H1 (cell line): Measurements from ENCODE around the gene CCDC71L. TPM values are rescaled to one million over a fixed set of nuclear protein-coding genes. Genes with fewer than 3 reads are reported as not detected.

Experiments used
- CTCF ChIA-PET: fragments of 300-600 bp; sonication (Branson Sonifier 250); formaldehyde crosslinking; loops from one replicate; lab custom pipeline; 2021; ENCODE audit not compliant: partially characterized antibody; lab: Charles Lee
- POLR2A ChIA-PET: fragments of 300-600 bp; sonication (Branson Sonifier 250); formaldehyde crosslinking; loops from one replicate; lab custom pipeline; 2021; ENCODE audit warnings: inconsistent platforms; ENCODE audit not compliant: partially characterized antibody; lab: Charles Lee
- DNase-seq, 2 experiments: peaks; one replicate each; pipeline versions ENCODE4 v3.0.0 to v3.0.0-alpha.2; 2010 to 2022; ENCODE audit warnings: low spot score in 2 of 2, low read depth in 1 of 2, mixed read lengths in 1 of 2
- FAIRE-seq: peaks from 2 replicates; lab custom pipeline; 2011; peaks lifted over from hg19 to GRCh38; lab: Jason Lieb, UNC
- H2AFZ ChIP-seq: 2 replicates; pipeline ENCODE4 v1.8.1; 2012; ENCODE audit warnings: low read length, inconsistent platforms
- H2AK5ac ChIP-seq: 2 replicates; pipeline ENCODE4 v1.6.1; 2013; ENCODE audit warnings: low read depth, low read length
- H2BK120ac ChIP-seq: replicated peaks from 2 replicates; pipeline ENCODE3; 2013; ENCODE audit warnings: low read depth, low read length, inconsistent platforms
- H2BK12ac ChIP-seq: 2 replicates; pipeline ENCODE4 v1.6.1; 2013; ENCODE audit warnings: low read depth, low read length
- H2BK15ac ChIP-seq: 2 replicates; pipeline ENCODE4 v1.6.1; 2013; ENCODE audit warnings: low read length
- H2BK20ac ChIP-seq: 2 replicates; pipeline ENCODE4 v1.6.1; 2013; ENCODE audit warnings: low read length
- H2BK5ac ChIP-seq: 2 replicates; pipeline ENCODE4 v1.6.1; 2013; ENCODE audit warnings: low read depth, low read length
- H3K14ac ChIP-seq: 2 replicates; pipeline ENCODE4 v1.6.1; 2013; ENCODE audit warnings: inconsistent platforms; ENCODE audit not compliant: insufficient read length
- H3K18ac ChIP-seq: 2 replicates; pipeline ENCODE4 v1.6.1; 2013; ENCODE audit warnings: low read length; ENCODE audit errors: extremely low read depth
- H3K23ac ChIP-seq: 2 replicates; pipeline ENCODE4 v1.6.1; 2013; ENCODE audit warnings: inconsistent platforms; ENCODE audit not compliant: insufficient read length
- H3K23me2 ChIP-seq: 2 replicates; pipeline ENCODE4 v1.6.1; 2013; ENCODE audit warnings: low read depth, low read length
- H3K27ac ChIP-seq: 2 replicates; pipeline ENCODE4 v1.6.1; 2011; ENCODE audit warnings: low read depth, low read length, inconsistent platforms
- H3K27me3 ChIP-seq, 4 experiments: replicated peaks in 1 of 4; 1 replicate in 1 of 4; 2 replicates in 3 of 4; pipeline versions ENCODE4 v1.6.1 to v1.8.1; 2011 to 2013; ENCODE audit warnings: low read length in 3 of 4, mild to moderate bottlenecking in 3 of 4, inconsistent platforms in 2 of 4, mixed read lengths in 2 of 4, moderate library complexity in 1 of 4; ENCODE audit not compliant: control insufficient read depth in 3 of 4, insufficient read depth in 3 of 4; ENCODE audit errors: extremely low read depth in 1 of 4
- H3K36me3 ChIP-seq, 4 experiments: 2 replicates each; pipeline versions ENCODE4 v1.6.1 to v1.8.1; 2011 to 2013; ENCODE audit warnings: mild to moderate bottlenecking in 4 of 4, low read length in 3 of 4, moderate library complexity in 2 of 4, control low read depth in 1 of 4, inconsistent platforms in 1 of 4; ENCODE audit not compliant: insufficient read depth in 4 of 4, control insufficient read depth in 2 of 4
- H3K4ac ChIP-seq: replicated peaks from 2 replicates; pipeline ENCODE3; 2013; ENCODE audit warnings: low read length, low read depth, mixed read lengths, inconsistent platforms; ENCODE audit not compliant: insufficient read length
- H3K4me1 ChIP-seq, 4 experiments: replicated peaks in 1 of 4; 1 replicate in 1 of 4; 2 replicates in 3 of 4; pipeline versions ENCODE4 v1.6.1 to v1.8.1; 2011 to 2013; ENCODE audit warnings: low read length in 3 of 4, inconsistent platforms in 2 of 4, mixed read lengths in 1 of 4; ENCODE audit not compliant: insufficient read depth in 4 of 4, control insufficient read depth in 3 of 4
- H3K4me2 ChIP-seq, 2 experiments: 2 replicates each; pipeline versions ENCODE4 v1.6.1 to v1.8.1; 2011 to 2013; ENCODE audit warnings: low read depth in 2 of 2, low read length in 2 of 2, control low read depth in 1 of 2, inconsistent platforms in 1 of 2, mild to moderate bottlenecking in 1 of 2; ENCODE audit not compliant: insufficient read depth in 1 of 2
- H3K4me3 ChIP-seq, 4 experiments: fragments of 200-600, 300-600 bp in 1 of 4; sonication (generic), shearing (Covaris generic), sonication (Bioruptor Twin) in 1 of 4; 2 replicates each; pipeline versions ENCODE4 v1.5.1 to v1.8.1; 2011 to 2016; ENCODE audit warnings: low read length in 4 of 4, low read depth in 3 of 4, control low read depth in 2 of 4, inconsistent platforms in 2 of 4, mild to moderate bottlenecking in 2 of 4, mixed read lengths in 1 of 4, moderate library complexity in 1 of 4; ENCODE audit not compliant: insufficient read depth in 2 of 4; ENCODE audit errors: extremely low read depth in 1 of 4
- H3K56ac ChIP-seq: replicated peaks from 2 replicates; pipeline ENCODE3; 2013; ENCODE audit warnings: low read depth, mild to moderate bottlenecking, mixed read lengths, low read length, inconsistent platforms; ENCODE audit not compliant: insufficient read length
- H3K79me1 ChIP-seq: 2 replicates; pipeline ENCODE4 v1.6.1; 2013; ENCODE audit warnings: low read depth, low read length, control low read depth
- H3K79me2 ChIP-seq, 2 experiments: 2 replicates each; pipeline versions ENCODE4 v1.6.1 to v1.8.1; 2012 to 2013; ENCODE audit warnings: low read length in 2 of 2, mild to moderate bottlenecking in 2 of 2, inconsistent platforms in 1 of 2; ENCODE audit not compliant: insufficient read depth in 2 of 2, control insufficient read depth in 1 of 2
- H3K9ac ChIP-seq, 4 experiments: replicated peaks in 1 of 4; 1 replicate in 1 of 4; 2 replicates in 3 of 4; pipeline versions ENCODE4 v1.6.1 to v1.8.1; 2011 to 2013; ENCODE audit warnings: low read depth in 3 of 4, low read length in 3 of 4, control low read depth in 2 of 4, mild to moderate bottlenecking in 2 of 4, moderate library complexity in 2 of 4, inconsistent platforms in 1 of 4; ENCODE audit errors: extremely low read depth in 1 of 4
- H3K9me3 ChIP-seq, 2 experiments: 2 replicates each; pipeline versions ENCODE4 v1.6.1 to v1.8.1; 2012 to 2013; ENCODE audit warnings: mild to moderate bottlenecking in 2 of 2, moderate library complexity in 2 of 2, control low read depth in 1 of 2, inconsistent platforms in 1 of 2, low read depth in 1 of 2, low read length in 1 of 2, mixed read lengths in 1 of 2; ENCODE audit not compliant: insufficient read depth in 2 of 2
- H4K20me1 ChIP-seq, 2 experiments: replicated peaks in 1 of 2; 2 replicates each; pipeline versions ENCODE3 to v1.8.1; 2011 to 2013; ENCODE audit warnings: inconsistent platforms in 2 of 2, low read length in 2 of 2, mild to moderate bottlenecking in 1 of 2; ENCODE audit not compliant: insufficient read depth in 2 of 2, control insufficient read depth in 1 of 2
- H4K5ac ChIP-seq: 2 replicates; pipeline ENCODE4 v1.6.1; 2013; ENCODE audit warnings: low read length, low read depth, mixed read lengths, inconsistent platforms; ENCODE audit not compliant: insufficient read length
- H4K8ac ChIP-seq: 2 replicates; pipeline ENCODE4 v1.8.0; 2013; ENCODE audit warnings: mild to moderate bottlenecking, moderate library complexity, low read length, inconsistent platforms; ENCODE audit not compliant: insufficient read depth; ENCODE audit errors: extremely low read depth
- H4K91ac ChIP-seq: replicated peaks from 2 replicates; pipeline ENCODE3; 2013; ENCODE audit warnings: low read length, mixed read lengths, inconsistent platforms; ENCODE audit not compliant: insufficient read length
- EZH2 ChIP-seq: fragments of 200-600 bp; sonication (generic); IDR thresholded peaks from 2 replicates; pipeline ENCODE4 v1.7.1; 2012; ENCODE audit warnings: low read depth, mild to moderate bottlenecking, moderate library complexity, low read length, inconsistent platforms; ENCODE audit not compliant: severe bottlenecking
- KDM1A ChIP-seq: fragments of 200-600, 300-600 bp; sonication (generic); IDR thresholded peaks from 2 replicates; pipeline ENCODE4 v1.7.1; 2016; ENCODE audit warnings: mild to moderate bottlenecking, low read length, borderline replicate concordance
- POU5F1 ChIP-seq: IDR thresholded peaks from 2 replicates; pipeline ENCODE4 v1.6.1; 2011; ENCODE audit warnings: low read depth, mild to moderate bottlenecking, low read length, moderate library complexity
- SP1 ChIP-seq: IDR thresholded peaks from 2 replicates; pipeline ENCODE4 v1.6.1; 2011; ENCODE audit warnings: low read depth, low read length
- SP2 ChIP-seq: IDR thresholded peaks from 2 replicates; pipeline ENCODE4 v1.6.1; 2012; ENCODE audit warnings: mild to moderate bottlenecking, low read length, inconsistent platforms
- TAF1 ChIP-seq: IDR thresholded peaks from 2 replicates; pipeline ENCODE4 v1.6.1; 2011; ENCODE audit warnings: mild to moderate bottlenecking, low read depth, low read length
- USF2 ChIP-seq: IDR thresholded peaks from 2 replicates; pipeline ENCODE4 v1.6.1; 2011; ENCODE audit warnings: low read length, improper control_type of control experiment
- polyA plus RNA-seq, 7 experiments: library from polyadenylated mRNA; depleted of rRNA in 3 of 7; stranded (reverse) in 5 of 7; unstranded in 2 of 7; fragments of >200 nt in 5 of 7; fragments of 200-250 nt in 2 of 7; gene quantifications; 1 replicate in 5 of 7; 2 replicates in 1 of 7; 4 replicates in 1 of 7; pipeline versions ENCODE4 v1.2.1 to v1.2.3, GENCODE V29; 2011 to 2013; ENCODE audit warnings: missing spikeins in 2 of 7, mixed read lengths in 2 of 7
- total RNA-seq: library from RNA; stranded (reverse); fragmentation: NEBNext Ultra II Directional; extraction: Animal tissue kit (Norgen Biotek cat#: 25700); gene quantifications from 2 replicates; pipeline ENCODE4 v1.2.1, GENCODE V29; 2021

CCDC71L gene
- total and polyA plus RNA-seq, 2 of the 8 experiments (the other 6 are each of a cell fraction or from before 2014, with no cell fraction given), result 12.5 to 16.7 TPM

GRCh38 chr7:106620034-106620433 lies 40.9 kb downstream of the CCDC71L start:
- Histone ChIP-seq H2BK5ac (no peak overlapping the region), H3K4me1 (no peaks in the 10 kb centered on the region), H2BK15ac (no peak overlapping the region), H3K4ac (no peak overlapping the region), H3K9ac (no peak overlapping the region), H2BK12ac (no peak overlapping the region), H3K4me3 (no peak overlapping the region), H3K56ac (no peak overlapping the region), H3K4me2 (no peak overlapping the region), H4K8ac (no peak overlapping the region), H2BK120ac (no peak overlapping the region), H3K27ac (no peak overlapping the region), H3K79me1 (no peaks in the 10 kb centered on the region), H4K91ac (no peak overlapping the region), H3K36me3 (no peaks in the 10 kb centered on the region), H3K18ac (no peak overlapping the region), H3K14ac (no peak overlapping the region), H2BK20ac (no peak overlapping the region), H3K23ac (no peak overlapping the region), H2AFZ (no peak overlapping the region), H3K79me2 (no peaks in the 10 kb centered on the region), H2AK5ac (no peak overlapping the region), H4K20me1 (no peaks in the 10 kb centered on the region), H3K23me2 (peaks cover 2% of the 10 kb centered on the region; the same call in 1 of the 2 replicates), H3K9me3 (0 out of 4 replicates have a peak, but pooled peaks cover 0 to 7% of the 10 kb centered on the region in 2 experiments), H3K27me3 (peaks cover 0 to 1% (median 0%) of the 10 kb centered on the region in 4 experiments; a peak in 2 of 7 replicates), H4K5ac (no peak overlapping the region)
- ChIA-PET POLR2A (no interaction called here), CTCF (no interaction called here)
- TF ChIP-seq USF2 (no peak), EZH2 (no peak), SP2 (no peak), TAF1 (no peak), KDM1A (no peak), SP1 (no peak), POU5F1 (no peak)
- FAIRE-seq, result no peak
- no peak for DNase-seq
